Measurements from ENCODE around the gene RBBP9.
"Not testable (repeated sequence)": the region's sequence is repeated elsewhere in the genome, so short reads cannot be mapped to it uniquely, and the experiment has no call there.

RBBP9 gene

GRCh38 chr20:18507218-18508191, 10.5 kb upstream of the RBBP9 start, which contains the start of gene SEC23B:
Gene SEC23B (plus strand): TSS chr20:18507940. CDS start chr20:18510836, 2,896 bp downstream.
- DNase-seq: peak; percentile 100

GRCh38 chr20:18506744-18507143, 9.7 kb upstream of the RBBP9 start:
- no peak for DNase-seq

DNA sequence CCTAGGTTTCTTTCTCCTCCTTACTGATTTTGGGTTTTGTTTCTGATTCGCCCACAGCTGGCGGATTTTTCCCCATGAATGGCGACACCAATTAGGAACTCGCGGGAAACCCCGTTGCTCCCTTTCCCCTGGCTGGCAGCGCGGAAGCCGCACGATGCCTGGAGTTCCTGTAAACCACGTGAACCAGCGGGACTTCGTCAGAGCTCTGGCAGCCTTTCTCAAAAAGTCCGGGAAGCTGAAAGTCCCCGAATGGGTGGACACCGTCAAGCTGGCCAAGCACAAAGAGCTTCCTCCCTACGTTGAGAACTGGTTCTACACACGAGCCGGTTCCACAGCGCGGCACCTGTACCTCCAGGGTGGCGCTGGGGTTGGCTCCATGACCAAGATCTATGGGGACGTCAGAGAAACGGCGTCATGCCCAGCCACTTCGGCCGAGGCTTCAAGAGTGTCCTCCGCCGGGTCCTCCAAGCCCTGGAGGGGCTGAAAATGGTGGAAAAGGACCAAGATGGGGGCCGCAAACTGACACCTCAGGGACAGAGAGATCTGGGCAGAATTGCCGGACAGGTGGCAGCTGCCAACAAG, 7.5 kb upstream of the RBBP9 start:
- DNase-seq: no peak

GRCh38 chr20:18501672-18502071, 4.6 kb upstream of the RBBP9 start:
- DNase-seq: not testable (repeated sequence)

GRCh38 chr20:18497603-18498002, 578 bp upstream of the RBBP9 start:
- DNase-seq: no peak

- no peak for DNase-seq
Observed at GRCh38 chr20:18496042-18496441, 983 bp downstream of the RBBP9 start.

GRCh38 chr20:18488301-18488700, 8.7 kb downstream of the RBBP9 start:
- DNase-seq: no peak

DNA sequence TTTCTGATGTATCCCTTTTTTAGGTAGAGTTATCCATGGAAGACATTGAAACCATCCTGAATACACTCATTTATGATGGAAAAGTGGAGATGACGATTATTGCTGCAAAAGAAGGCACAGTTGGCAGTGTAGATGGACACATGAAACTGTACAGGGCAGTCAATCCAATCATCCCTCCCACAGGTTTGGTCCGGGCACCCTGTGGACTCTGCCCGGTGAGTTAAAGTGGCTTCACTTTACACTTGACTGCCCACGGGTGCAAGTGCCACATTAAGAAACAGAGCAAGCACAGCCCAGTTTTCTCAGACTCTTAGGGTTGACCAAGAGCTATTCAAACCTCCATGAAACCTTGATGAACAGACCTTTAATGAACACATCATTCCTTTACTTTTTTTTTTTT, 15.4 kb downstream of the RBBP9 start:
- no peak for DNase-seq

GRCh38 chr20:18477821-18478220, 19.2 kb downstream of the RBBP9 start:
- no peak for DNase-seq

DNA sequence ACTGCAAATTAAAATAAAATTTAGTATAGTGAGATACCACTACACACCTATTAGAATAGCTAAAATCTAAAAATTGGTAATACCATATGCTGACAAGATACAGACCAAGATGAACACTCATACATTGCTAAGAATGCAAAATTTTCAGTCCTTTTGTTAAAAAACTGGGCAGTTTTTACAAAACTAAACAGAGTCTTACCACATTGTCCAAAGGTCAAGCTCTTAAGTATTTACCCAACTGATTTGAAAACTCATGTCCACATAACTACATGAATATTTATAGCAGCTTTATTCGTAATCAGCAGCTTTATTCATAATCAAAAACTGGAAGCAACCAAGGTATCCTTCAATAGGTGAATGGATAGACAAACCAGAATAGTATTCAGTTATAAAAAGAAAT, 19.8 kb downstream of the RBBP9 start:
- DNase-seq: no peak

DNA sequence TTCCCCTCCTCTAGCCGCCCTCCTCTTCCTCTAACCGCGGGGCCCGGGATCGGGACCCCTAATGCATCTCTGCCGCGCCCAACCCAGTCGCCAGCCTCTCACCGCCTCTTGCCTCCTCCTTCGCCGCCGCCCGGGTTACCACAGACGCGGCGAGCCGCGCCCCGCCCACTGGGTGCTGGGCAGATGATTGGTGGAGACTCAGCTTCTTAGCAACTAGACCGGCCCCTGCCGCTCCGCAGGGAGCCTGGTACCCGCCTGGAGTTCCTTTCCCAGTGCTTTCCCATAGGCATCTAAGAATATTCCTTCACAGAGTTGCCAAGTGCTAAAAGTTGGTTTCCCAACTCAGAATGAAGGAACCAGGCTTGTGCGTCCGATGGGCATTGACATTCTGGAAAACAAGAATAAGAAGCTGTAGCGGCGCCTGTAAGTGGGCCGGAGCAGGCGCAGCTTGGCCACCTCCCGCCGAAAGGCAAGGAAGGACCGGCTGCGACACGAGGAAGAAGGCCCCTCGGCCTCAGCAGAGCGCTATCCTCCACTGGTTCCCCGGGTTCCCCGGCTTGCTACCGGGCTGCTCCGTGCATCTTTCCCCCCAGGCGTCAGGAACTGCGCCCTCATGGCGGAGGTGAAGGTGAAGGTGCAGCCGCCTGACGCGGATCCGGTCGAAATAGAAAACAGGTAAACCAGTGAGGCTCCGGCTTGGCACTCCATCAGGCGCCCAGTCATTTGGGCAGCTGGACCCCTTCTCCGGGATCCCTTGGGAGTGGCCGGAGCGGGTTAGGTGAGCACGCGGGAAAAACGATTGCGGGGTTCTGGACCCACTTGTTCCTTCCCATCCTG, 29.9 kb downstream of the RBBP9 start, which contains the start of the genes DZANK1 and POLR3F:
Gene DZANK1, minus strand, starts transcription at position 137 of the 837 bp plus-strand sequence. CDS start 1,672 bp downstream, outside the sequence.
Gene POLR3F, plus strand, starts transcription at position 497 of the 837 bp plus-strand sequence. Its CDS starts 117 bp downstream, at position 614.
- DNase-seq: peak; percentile 100

- no peak for DNase-seq
Observed at GRCh38 chr20:18466574-18466893, 30.5 kb downstream of the RBBP9 start.

- peak; percentile 4 for DNase-seq
Observed at GRCh38 chr20:18465536-18466200, 31.4 kb downstream of the RBBP9 start.

DNA sequence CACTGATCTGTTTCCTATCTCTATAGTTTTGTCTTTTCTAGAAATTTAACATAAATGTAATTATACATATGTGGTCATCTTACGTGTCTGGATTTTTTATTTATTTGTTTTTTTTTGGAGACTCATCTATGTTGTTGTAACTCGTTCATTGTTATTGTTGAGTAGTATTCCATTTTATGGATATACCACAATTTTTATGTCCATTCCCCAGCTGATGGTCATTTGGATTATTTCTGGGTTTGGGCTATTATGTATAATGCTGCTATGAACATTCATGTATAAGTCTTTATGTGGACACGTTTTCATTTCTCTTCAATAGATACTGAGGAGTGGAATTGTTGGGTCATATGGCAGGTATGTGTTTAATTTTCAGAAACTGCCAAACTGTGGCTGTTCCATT, 40.4 kb downstream of the RBBP9 start:
- DNase-seq: no peak

DNA sequence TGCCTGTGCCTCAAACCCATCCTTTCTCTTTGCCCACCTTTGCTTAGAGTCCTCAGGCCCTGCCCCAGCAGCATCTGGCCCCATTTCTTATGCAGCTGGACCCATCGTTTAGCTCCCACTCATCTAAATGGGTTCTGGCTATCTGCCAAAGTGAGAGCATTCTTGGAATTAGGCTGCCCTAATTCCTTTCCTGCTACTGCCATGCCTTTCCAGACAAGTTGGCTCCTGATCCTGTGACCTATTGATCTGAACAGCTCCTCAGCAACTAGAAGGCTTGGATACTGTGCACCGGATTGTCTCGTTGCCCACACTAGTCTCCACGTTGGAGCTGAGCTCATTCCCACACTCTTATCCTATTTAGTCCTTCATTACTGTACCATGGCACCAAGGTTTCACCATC, 53.1 kb downstream of the RBBP9 start:
- no peak for DNase-seq

GRCh38 chr20:18440403-18440802, 56.6 kb downstream of the RBBP9 start:
- no peak for DNase-seq

- DNase-seq: no peak
Observed at GRCh38 chr20:18436847-18437246, 60.2 kb downstream of the RBBP9 start.
